PC-3 (cell line): ENCODE results near the gene C9orf72.

Source experiments
- CTCF ChIP-seq: fragments of 300-600 bp; sonication (generic); conservative IDR thresholded peaks from 2 replicates; pipeline ENCODE4 v1.5.1; 2017; ENCODE audit warnings: antibody characterized with exemption, low read depth, mild to moderate bottlenecking, low read length
- EZH2 ChIP-seq: fragments of 300-600 bp; sonication (generic); IDR thresholded peaks from one replicate; pipeline ENCODE4 v1.6.1; 2017; ENCODE audit warnings: antibody characterized with exemption, mild to moderate bottlenecking, low read length; ENCODE audit not compliant: unreplicated experiment
- EZH2phosphoT487 ChIP-seq: fragments of 300-600 bp; sonication (generic); IDR thresholded peaks from 2 replicates; pipeline ENCODE4 v1.6.1; 2018; ENCODE audit warnings: mild to moderate bottlenecking, antibody characterized with exemption, low read length, borderline replicate concordance

GRCh38 chr9:27602954-27603353, 29.7 kb upstream of the C9orf72 start:
- TF ChIP-seq CTCF (no peak), EZH2 (no peak), EZH2phosphoT487 (no peak)
